Measurements from ENCODE around the gene PEX1.

Gene PEX1

GRCh38 chr7:92520024-92520423 lies 8.3 kb downstream of the PEX1 start:
- TF ChIP-seq, protein P1, sequence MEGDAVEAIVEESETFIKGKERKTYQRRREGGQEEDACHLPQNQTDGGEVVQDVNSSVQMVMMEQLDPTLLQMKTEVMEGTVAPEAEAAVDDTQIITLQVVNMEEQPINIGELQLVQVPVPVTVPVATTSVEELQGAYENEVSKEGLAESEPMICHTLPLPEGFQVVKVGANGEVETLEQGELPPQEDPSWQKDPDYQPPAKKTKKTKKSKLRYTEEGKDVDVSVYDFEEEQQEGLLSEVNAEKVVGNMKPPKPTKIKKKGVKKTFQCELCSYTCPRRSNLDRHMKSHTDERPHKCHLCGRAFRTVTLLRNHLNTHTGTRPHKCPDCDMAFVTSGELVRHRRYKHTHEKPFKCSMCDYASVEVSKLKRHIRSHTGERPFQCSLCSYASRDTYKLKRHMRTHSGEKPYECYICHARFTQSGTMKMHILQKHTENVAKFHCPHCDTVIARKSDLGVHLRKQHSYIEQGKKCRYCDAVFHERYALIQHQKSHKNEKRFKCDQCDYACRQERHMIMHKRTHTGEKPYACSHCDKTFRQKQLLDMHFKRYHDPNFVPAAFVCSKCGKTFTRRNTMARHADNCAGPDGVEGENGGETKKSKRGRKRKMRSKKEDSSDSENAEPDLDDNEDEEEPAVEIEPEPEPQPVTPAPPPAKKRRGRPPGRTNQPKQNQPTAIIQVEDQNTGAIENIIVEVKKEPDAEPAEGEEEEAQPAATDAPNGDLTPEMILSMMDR (IDR thresholded peaks at IDR 0.05; ENCODE audit: borderline replicate concordance, extremely low read depth, low read length, poor library complexity, severe bottlenecking): no peak
- Histone ChIP-seq H3K4me3 (ENCODE audit: low read depth in 1 of 2, low read length in 2 of 2) (no peak overlapping the region), H3K4me2 (ENCODE audit: insufficient read depth, low read length) (no peak overlapping the region), H3K9me3 (ENCODE audit: insufficient read depth, low read length, severe bottlenecking) (no peaks in the 10 kb centered on the region), H3K4me1 (ENCODE audit: insufficient read depth, low read length) (no peaks in the 10 kb centered on the region), H3K9ac (ENCODE audit: low read depth, low read length) (no peak overlapping the region), H3K27me3 (ENCODE audit: insufficient read depth, low read length, poor library complexity) (no peaks in the 10 kb centered on the region), H4K20me1 (ENCODE audit: insufficient read depth, low read length) (peaks cover under 1% of the 10 kb centered on the region; the same call in 1 of the 2 replicates), H3K36me3 (ENCODE audit: insufficient read depth, low read length) (peaks cover 34% of the 10 kb centered on the region), H3K79me2 (ENCODE audit: insufficient read depth, low read length) (peaks cover 26% of the 10 kb centered on the region), H3K27ac (ENCODE audit: low read length) (no peak overlapping the region), H2AFZ (ENCODE audit: low read depth, low read length) (no peak overlapping the region)
- DNase-seq: no peak
- ATAC-seq (ENCODE audit: insufficient read depth, low read depth): no peak

DNA sequence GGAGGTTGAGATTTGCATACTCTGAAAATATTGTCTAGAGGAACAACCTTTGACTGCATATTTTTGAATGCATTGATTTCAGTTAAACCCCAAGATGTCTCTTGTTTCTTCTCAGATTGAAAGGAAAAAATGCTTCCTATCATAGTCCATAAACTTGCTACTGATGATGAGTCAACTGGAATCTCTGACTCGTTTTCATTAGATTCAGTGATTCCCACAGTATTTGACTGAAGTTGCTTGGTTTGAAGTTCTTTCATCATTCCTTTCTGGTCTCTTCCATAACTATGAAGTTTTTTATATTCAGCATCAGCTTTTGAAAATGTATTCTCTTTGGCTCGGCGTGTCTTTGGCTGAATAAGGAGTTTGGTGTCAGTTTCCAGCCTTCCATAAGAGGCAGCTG lies 10.7 kb downstream of the PEX1 start:
- no peak for ATAC-seq (ENCODE audit: insufficient read depth, low read depth)
- no peak overlapping the region for H3K4me3 ChIP-seq (ENCODE audit: low read depth in 1 of 2, low read length in 2 of 2)
- no peaks in the 10 kb centered on the region for H3K4me1 ChIP-seq (ENCODE audit: insufficient read depth, low read length)
- H3K9me3 ChIP-seq (ENCODE audit: insufficient read depth, low read length, severe bottlenecking): no peaks in the 10 kb centered on the region
- H3K79me2 ChIP-seq (ENCODE audit: insufficient read depth, low read length): peaks cover 7% of the 10 kb centered on the region; the same call in 1 of the 2 replicates
- H3K4me2 ChIP-seq (ENCODE audit: insufficient read depth, low read length): no peak overlapping the region
- TF ChIP-seq, protein P1 (IDR thresholded peaks at IDR 0.05; ENCODE audit: borderline replicate concordance, extremely low read depth, low read length, poor library complexity, severe bottlenecking): no peak
- no peak for TF ChIP-seq EZH2 (IDR thresholded peaks at IDR 0.05; ENCODE audit: borderline replicate concordance, low read depth, low read length, severe bottlenecking)
- no peak overlapping the region for H3K9ac ChIP-seq (ENCODE audit: low read depth, low read length)
- H2AFZ ChIP-seq (ENCODE audit: low read depth, low read length): no peak overlapping the region
- no peak for DNase-seq
- H3K36me3 ChIP-seq (ENCODE audit: insufficient read depth, low read length): peaks cover 45% of the 10 kb centered on the region
- H3K27ac ChIP-seq (ENCODE audit: low read length): no peak overlapping the region
- no peaks in the 10 kb centered on the region for H3K27me3 ChIP-seq (ENCODE audit: insufficient read depth, low read length, poor library complexity)
- no peaks in the 10 kb centered on the region for H4K20me1 ChIP-seq (ENCODE audit: insufficient read depth, low read length)

DNA sequence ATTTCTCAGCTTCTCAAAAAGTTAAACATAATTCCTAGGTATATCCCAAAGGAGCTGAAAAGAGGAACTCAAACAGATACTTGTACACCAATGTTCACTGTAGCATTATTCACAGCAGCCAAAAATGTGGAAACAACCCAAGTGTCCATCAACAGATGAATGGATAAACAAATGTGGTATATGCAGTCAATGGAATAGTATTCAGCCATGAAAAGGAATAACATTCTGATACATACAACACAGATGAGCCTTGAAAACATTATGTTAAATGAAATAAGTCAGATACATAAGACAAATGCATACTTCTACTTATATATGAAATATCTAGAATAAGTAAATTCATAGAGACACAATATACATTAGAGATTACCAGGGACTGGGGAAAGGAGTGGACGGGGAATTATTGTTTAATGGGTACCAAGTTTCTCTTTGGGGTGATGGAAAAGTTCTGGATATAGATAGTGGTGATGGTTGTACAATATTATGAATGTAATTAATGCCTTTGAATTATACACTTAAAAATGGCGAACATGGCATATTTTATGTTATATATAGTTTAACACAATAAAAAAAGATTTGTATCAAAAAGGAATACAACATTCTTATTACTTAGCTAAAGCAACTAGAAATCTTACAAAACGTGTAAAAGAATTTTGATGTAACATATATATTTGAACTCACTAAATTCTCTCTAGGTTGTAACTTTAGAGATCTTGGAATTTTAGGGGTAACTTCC lies 15.0 kb downstream of the PEX1 start:
- Histone ChIP-seq H3K4me1 (ENCODE audit: insufficient read depth, low read length) (no peaks in the 10 kb centered on the region), H3K36me3 (ENCODE audit: insufficient read depth, low read length) (peaks cover 36% of the 10 kb centered on the region; the same call in 1 of the 2 replicates), H3K9ac (ENCODE audit: low read depth, low read length) (no peak overlapping the region), H3K4me2 (ENCODE audit: insufficient read depth, low read length) (no peak overlapping the region), H3K79me2 (ENCODE audit: insufficient read depth, low read length) (no peaks in the 10 kb centered on the region), H3K4me3 (ENCODE audit: low read depth in 1 of 2, low read length in 2 of 2) (no peak overlapping the region), H4K20me1 (ENCODE audit: insufficient read depth, low read length) (no peaks in the 10 kb centered on the region), H3K27ac (ENCODE audit: low read length) (no peak overlapping the region), H2AFZ (ENCODE audit: low read depth, low read length) (no peak overlapping the region), H3K27me3 (ENCODE audit: insufficient read depth, low read length, poor library complexity) (no peaks in the 10 kb centered on the region), H3K9me3 (ENCODE audit: insufficient read depth, low read length, severe bottlenecking) (no peaks in the 10 kb centered on the region)
- DNase-seq (no peak), ATAC-seq (ENCODE audit: insufficient read depth, low read depth) (no peak)
- TF ChIP-seq, protein P1 (IDR thresholded peaks at IDR 0.05; ENCODE audit: borderline replicate concordance, extremely low read depth, low read length, poor library complexity, severe bottlenecking): no peak
- no peak for TF ChIP-seq EZH2 (IDR thresholded peaks at IDR 0.05; ENCODE audit: borderline replicate concordance, low read depth, low read length, severe bottlenecking)

All from DND-41 (cell line).